Activated CD8-positive, alpha-beta memory T cell treated with anti-CD3 and anti-CD28 coated beads for 48 hours (primary cell): ENCODE measurements around the gene GBE1.
"Not testable (repeated sequence)": the region's sequence is repeated elsewhere in the genome, so short reads cannot be mapped to it uniquely, and the experiment has no call there.

Source experiments
- DNase-seq, 3 experiments: peaks; one replicate each; pipeline ENCODE4 v3.0.0-alpha.2; 2020; ENCODE audit warnings: low read depth in 2 of 3, low spot score in 2 of 3

The GBE1 gene

GRCh38 chr3:81753416-81754027 is 7.9 kb downstream of the GBE1 start:
- no peak for DNase-seq

- no peak for DNase-seq
Observed at GRCh38 chr3:81752604-81753003, 8.8 kb downstream of the GBE1 start.

- DNase-seq = no peak
Observed at GRCh38 chr3:81749265-81749664, 12.2 kb downstream of the GBE1 start.

GRCh38 chr3:81747280-81747679 is 14.2 kb downstream of the GBE1 start:
- not testable (repeated sequence) for DNase-seq

- DNase-seq = no peak
Observed at GRCh38 chr3:81744366-81744765, 17.1 kb downstream of the GBE1 start.

DNA sequence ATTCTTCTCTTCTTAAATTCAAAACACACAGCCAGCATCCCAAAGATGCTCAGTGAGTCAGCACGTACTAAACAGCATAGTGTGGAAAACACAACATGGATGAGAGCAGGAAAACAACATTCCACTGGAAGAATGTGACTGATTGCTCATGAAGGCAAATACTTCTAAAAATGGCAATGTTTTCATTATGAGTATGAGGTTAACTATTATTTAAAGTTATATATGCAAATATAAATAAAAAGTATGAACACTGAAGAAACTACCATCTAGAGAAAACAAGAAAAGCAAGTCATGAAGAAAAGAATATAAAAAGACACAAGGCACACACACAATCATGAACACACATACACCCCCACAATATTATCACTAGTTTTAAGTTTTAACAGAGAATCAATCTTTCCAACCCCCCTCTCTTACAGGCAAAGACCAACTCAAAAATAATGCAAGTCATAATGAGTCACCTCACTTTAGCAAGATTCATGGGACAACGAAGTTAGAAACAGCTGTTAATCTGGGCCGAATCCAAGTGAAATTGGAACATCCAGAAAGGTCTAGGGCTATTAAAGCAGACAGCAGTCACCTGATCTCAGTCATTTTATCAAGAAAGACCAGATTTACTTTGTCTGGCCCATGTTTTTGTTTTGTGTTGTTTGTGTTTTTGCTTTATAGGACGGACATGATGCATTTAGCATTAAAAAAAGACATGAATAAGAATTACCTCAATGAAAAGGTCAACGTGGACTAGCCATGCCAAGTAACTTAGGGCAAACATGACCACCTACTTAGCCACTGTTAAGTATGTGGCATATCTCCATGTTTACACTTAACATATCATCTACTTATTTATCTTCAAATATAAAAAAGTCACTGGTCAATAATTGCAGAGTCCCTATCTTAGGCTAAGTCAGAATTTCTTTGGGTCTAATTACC is 18.1 kb downstream of the GBE1 start:
- no peak for DNase-seq

- no peak for DNase-seq
Observed at GRCh38 chr3:81742581-81742980, 18.9 kb downstream of the GBE1 start.

DNA sequence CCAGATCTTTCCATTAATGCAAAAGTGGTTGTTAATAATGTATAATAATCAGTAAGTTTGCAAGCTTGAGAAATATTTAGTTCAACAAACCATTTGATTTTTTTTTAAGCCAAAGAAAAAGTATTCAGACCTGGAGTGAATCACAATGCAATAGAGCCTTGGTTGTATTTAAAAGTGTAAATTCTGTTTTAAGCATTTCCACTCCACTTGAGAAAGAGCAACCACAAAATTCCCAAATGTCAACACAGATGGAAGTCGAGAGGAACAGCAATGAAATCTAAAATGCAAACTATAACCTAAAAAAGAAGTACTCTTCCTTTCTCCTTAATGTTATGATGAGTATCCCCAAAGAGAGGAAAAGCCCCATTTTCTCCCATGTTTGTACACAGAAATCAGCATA is 20.2 kb downstream of the GBE1 start:
- no peak for DNase-seq

GRCh38 chr3:81740731-81741130 is 20.7 kb downstream of the GBE1 start:
- no peak for DNase-seq

GRCh38 chr3:81735334-81735733 is 26.1 kb downstream of the GBE1 start:
- no peak for DNase-seq

DNA sequence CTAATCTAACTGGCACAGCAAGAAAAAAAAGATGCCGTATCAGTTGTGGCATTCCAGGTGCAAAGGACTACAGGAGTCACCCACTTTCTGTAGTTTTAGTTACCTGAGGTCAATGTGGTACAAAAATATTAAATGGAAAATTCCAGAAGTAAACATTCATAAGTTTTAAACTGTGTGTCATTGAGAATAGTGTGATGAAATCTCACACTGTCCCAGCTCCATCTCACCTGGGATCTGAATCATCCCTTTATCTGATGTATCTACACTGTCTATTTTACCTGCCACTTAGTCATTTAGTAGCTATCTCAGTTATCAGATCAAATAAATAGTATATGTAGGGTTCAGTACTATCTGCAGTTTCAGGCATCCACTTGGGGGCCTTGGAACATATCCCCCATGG is 26.7 kb downstream of the GBE1 start:
- no peak for DNase-seq

- no peak for DNase-seq
Observed at GRCh38 chr3:81732642-81733041, 28.8 kb downstream of the GBE1 start.

DNA sequence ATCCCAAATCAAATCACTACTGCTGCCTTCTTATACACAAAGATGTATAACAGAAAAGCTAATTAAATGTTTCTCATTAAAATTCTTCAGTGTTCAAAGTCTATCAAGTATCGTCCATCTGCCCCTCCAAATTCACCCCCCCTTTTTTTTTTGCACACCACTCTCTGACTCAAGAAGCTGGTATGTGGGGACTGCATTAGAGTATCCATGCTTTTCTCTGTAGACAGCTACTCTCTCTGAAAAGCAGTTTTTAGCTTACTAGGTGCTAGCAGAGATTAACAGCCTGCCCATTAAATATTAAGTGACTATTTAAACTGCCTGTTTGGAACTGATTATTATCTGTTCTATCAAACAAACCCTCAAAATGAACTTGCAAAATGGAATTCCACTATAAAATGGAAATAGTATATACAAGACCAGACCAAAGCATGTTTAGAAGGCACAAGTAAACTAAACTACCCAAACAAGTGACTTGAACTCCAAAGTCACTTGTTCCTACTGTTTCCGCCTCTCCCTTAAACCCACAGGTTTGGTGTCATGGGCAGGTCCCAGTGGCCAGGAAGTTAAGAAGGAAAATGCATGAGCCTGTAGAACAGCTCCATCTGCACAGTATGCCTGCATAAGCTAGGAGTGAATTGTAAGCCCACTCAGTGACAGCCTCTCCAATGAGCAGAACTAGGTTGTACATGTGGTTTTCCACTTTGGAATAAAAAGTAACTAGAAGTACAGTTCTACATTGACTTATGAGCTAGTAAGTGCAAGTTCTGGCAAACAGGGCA is 32.5 kb downstream of the GBE1 start:
- no peak for DNase-seq

- no peak for DNase-seq
Observed at GRCh38 chr3:81726735-81727134, 34.7 kb downstream of the GBE1 start.

GRCh38 chr3:81726132-81726531 is 35.3 kb downstream of the GBE1 start:
- DNase-seq = no peak

- no peak for DNase-seq
Observed at GRCh38 chr3:81723732-81724313, 37.6 kb downstream of the GBE1 start.

DNA sequence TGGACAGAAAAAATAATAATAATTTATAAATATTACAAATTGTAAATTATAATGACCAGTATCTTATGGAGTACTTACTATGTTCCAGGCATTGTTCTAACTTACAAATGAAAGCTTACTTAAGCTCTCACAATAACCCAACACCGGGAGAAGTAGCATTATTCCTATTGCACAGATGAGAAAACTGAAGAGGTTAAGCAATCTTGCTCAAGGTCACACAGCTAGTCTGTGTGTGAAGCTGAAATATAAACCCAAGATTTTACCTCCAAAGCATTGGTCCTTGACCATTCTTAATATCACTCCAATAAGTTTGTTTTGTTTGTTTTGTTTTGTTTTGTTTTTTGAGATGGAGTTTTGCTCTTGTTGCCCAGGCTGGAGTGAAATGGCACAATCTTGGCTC is 43.1 kb downstream of the GBE1 start:
- no peak for DNase-seq

- no peak for DNase-seq
Observed at GRCh38 chr3:81716870-81717509, 44.5 kb downstream of the GBE1 start.

DNA sequence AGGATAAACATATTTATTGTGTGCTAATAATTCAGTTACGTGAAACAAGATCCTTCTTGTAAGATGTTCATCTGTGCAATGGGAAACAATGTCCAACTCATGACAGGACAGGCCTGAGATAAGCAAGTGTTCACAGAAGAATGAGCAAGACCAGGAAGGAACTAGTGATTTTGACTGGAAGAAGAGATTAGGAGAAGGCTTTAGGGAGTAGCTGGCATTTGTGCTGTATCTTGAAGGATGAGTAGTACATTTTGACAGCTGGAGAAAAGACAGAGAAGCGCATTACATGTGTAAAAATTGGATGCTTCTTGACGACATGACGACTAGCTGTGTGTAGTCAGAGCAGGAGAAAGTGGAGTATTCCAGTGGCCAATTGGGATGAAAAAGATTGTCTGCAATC is 48.4 kb downstream of the GBE1 start:
- no peak for DNase-seq

DNA sequence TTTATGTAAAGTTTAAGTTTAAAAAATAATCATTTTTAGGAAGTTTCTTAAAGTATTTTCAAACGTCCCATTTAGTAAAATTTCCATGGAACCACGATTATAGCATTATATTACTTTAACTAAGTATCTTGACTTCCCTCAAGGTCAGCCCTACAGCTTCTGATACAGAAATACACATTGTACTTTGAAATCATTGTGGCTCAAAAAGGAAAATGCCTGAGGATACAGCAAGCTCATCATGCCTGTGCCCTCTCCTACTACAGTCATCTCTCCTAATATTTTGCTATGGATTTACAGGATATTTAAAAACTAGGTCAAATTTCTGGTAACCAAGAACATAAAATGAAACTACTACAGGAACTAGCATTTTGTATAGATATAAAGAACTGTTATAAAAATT is 51.8 kb downstream of the GBE1 start:
- DNase-seq = no peak

GRCh38 chr3:81707996-81708395 is 53.4 kb downstream of the GBE1 start:
- no peak for DNase-seq
